ENCODE data around the gene ACACB. TPM values are rescaled to one million over a fixed set of nuclear protein-coding genes. Genes with fewer than 3 reads are reported as not detected.

ACACB gene
- total and polyA plus RNA-seq, 2 donors from 2014 or later: 13.8 to 56.8 TPM

DNA sequence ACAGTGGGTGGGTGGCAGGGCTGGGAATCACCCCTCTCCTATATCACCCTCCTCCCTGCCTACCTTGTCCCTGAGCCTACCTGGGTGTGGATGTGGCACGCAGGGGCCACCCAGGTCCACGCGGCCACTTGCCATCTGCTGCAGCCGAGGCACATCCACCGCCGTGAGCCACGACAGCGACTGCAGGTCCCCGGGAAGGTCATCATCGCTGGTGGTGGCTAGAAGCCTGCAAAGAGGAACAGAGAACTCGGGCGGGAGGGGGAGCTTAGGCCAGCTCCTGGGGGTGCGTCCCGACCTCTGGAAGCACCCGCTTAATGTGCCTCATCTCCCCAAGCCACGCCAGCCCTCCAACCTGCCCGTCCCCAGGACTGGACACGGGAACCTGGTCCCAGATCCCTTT is 173.7 kb downstream of the ACACB start:
- DNase-seq (no peak), FAIRE-seq (no peak)
- no peak overlapping the region for H3K9ac ChIP-seq (ENCODE audit: low read length in 3 of 3)
- no peak for TF ChIP-seq CTCF (IDR thresholded peaks at IDR 0.05; ENCODE audit: borderline replicate concordance, extremely low read depth, insufficient read depth)
- H3K27me3 ChIP-seq (ENCODE audit: control insufficient read depth, insufficient read depth, low read length): no peaks in the 10 kb centered on the region
- intact Hi-C loops (cut with DNase I): no loop called here
- no peak overlapping the region for H3K27ac ChIP-seq (ENCODE audit: low read depth in 2 of 2, low read length in 2 of 2)
- H3K36me3 ChIP-seq (ENCODE audit: control insufficient read depth in 2 of 3, insufficient read depth in 3 of 3, low read length in 3 of 3): no peaks in the 10 kb centered on the region
- H3K9me3 ChIP-seq (ENCODE audit: control insufficient read depth in 2 of 3, insufficient read depth in 1 of 3, low read length in 3 of 3): no peaks in the 10 kb centered on the region
- peaks cover 0 to 5% (median 0%) of the 10 kb centered on the region in 3 donors for H3K4me1 ChIP-seq (ENCODE audit: control insufficient read depth in 2 of 3, insufficient read depth in 2 of 3, low read depth in 1 of 3, low read length in 3 of 3)
- H3K4me3 ChIP-seq (ENCODE audit: low read length in 3 of 3): no peak overlapping the region

GRCh38 chr12:109291117-109291516 is 174.7 kb downstream of the ACACB start:
- Histone ChIP-seq H3K9ac (ENCODE audit: low read length in 3 of 3) (no peak overlapping the region), H3K9me3 (ENCODE audit: control insufficient read depth in 2 of 3, insufficient read depth in 1 of 3, low read length in 3 of 3) (no peaks in the 10 kb centered on the region), H3K36me3 (ENCODE audit: control insufficient read depth in 2 of 3, insufficient read depth in 3 of 3, low read length in 3 of 3) (no peaks in the 10 kb centered on the region), H3K4me1 (ENCODE audit: control insufficient read depth in 2 of 3, insufficient read depth in 2 of 3, low read depth in 1 of 3, low read length in 3 of 3) (peaks cover 0 to 5% (median 0%) of the 10 kb centered on the region in 3 donors), H3K27ac (ENCODE audit: low read depth in 2 of 2, low read length in 2 of 2) (no peak overlapping the region), H3K27me3 (ENCODE audit: control insufficient read depth, insufficient read depth, low read length) (no peaks in the 10 kb centered on the region), H3K4me3 (ENCODE audit: low read length in 3 of 3) (no peak overlapping the region)
- FAIRE-seq (no peak), DNase-seq (no peak)
- TF ChIP-seq CTCF (IDR thresholded peaks at IDR 0.05; ENCODE audit: borderline replicate concordance, extremely low read depth, insufficient read depth): no peak
- intact Hi-C loops (cut with DNase I): no loop called here

DNA sequence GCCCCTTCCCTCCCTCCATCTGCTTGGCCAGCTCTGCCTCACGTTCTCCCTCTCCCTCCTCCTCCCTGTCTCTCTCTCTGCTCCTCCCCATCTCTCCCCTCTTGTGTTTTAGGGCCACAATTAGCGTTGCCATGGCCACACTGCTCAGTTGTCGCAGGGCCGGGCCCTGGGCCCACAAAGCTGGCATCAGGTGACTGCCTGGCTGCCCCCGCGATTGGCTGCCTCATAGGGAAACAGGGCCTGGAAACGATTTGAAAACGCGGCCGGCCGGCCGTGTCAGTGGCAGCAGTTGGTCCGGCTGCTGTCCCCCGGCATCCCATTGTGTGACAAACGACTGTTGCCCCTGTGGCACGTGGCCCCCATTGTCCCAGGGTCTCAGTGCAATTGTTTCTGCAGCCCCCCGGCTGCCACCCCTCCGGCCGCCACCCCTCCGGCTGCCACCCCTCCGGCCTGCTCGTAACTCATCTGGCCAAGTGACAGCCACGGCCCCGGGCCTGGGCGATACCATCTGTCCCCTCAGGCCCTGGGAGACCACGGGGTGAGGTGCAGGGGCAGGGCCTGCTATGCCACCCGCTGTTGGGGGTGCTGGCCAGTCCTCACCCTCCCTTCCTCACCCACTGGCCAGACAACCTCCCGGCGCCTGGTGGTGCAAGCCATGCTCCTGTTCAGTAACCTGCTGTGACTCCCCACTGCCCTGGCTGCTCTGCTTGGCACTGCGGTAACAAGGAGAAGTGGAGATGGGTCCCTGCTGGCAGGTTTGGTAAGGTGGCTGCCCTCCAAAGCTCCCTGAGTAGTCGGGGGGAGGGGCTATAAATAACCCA is 175.3 kb downstream of the ACACB start:
- Histone ChIP-seq H3K27me3 (ENCODE audit: control insufficient read depth, insufficient read depth, low read length) (no peaks in the 10 kb centered on the region), H3K9ac (ENCODE audit: low read length in 3 of 3) (no peak overlapping the region), H3K27ac (ENCODE audit: low read depth in 2 of 2, low read length in 2 of 2) (no peak overlapping the region), H3K36me3 (ENCODE audit: control insufficient read depth in 2 of 3, insufficient read depth in 3 of 3, low read length in 3 of 3) (no peaks in the 10 kb centered on the region), H3K4me3 (ENCODE audit: low read length in 3 of 3) (no peak overlapping the region), H3K9me3 (ENCODE audit: control insufficient read depth in 2 of 3, insufficient read depth in 1 of 3, low read length in 3 of 3) (no peaks in the 10 kb centered on the region), H3K4me1 (ENCODE audit: control insufficient read depth in 2 of 3, insufficient read depth in 2 of 3, low read depth in 1 of 3, low read length in 3 of 3) (peaks cover 0 to 5% (median 0%) of the 10 kb centered on the region in 3 donors)
- FAIRE-seq (no peak), DNase-seq (peak; percentile 83 to 97 (median 94))
- TF ChIP-seq CTCF (IDR thresholded peaks at IDR 0.05; ENCODE audit: borderline replicate concordance, extremely low read depth, insufficient read depth): no peak
- intact Hi-C loops (cut with DNase I): no loop called here
